GM19468 (cell line): ENCODE results near the gene PARP8.
"Not testable (repeated sequence)": the region's sequence is repeated elsewhere in the genome, so short reads cannot be mapped to it uniquely, and the experiment has no call there.

Experiments
- ATAC-seq: cut with Tn5 transposase; IDR thresholded peaks from one replicate; pipeline ENCODE4 v1.9.1; 2021; ENCODE audit warnings: mild to moderate bottlenecking, moderate library complexity, moderate number of reproducible peaks; ENCODE audit not compliant: unreplicated experiment; ENCODE audit errors: extremely low read depth

Gene PARP8

GRCh38 chr5:50766967-50767366, 100.5 kb downstream of the PARP8 start:
- ATAC-seq, result no peak

- ATAC-seq, result no peak
Measured at GRCh38 chr5:50767588-50767987, 101.2 kb downstream of the PARP8 start.

GRCh38 chr5:50768634-50769033, 102.2 kb downstream of the PARP8 start:
- no peak for ATAC-seq

GRCh38 chr5:50770441-50770840, 104.0 kb downstream of the PARP8 start:
- no peak for ATAC-seq

- ATAC-seq, result not testable (repeated sequence)
Measured at GRCh38 chr5:50774446-50775175, 108.2 kb downstream of the PARP8 start.

DNA sequence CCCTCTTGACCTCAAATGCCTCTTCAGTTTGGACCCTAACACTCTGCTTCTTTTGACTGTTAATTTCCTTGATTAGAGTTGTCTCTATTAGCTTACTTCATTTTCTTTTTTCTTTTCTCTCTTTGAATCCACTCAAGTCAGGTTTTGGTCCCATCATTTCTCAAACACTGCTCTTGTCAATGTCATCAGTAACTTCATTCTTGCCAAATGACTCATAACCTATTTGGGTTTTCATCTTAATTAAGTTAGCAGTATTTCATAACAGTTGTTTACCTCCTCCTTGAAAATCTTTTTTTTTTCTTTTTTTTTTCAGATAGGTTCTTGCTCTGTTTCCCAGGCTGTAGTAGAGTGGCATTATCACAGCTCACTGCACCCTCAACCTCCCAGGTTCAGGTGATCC, 119.6 kb downstream of the PARP8 start:
- ATAC-seq, result no peak

- no peak for ATAC-seq
Measured at GRCh38 chr5:50791813-50792212, 125.4 kb downstream of the PARP8 start.

DNA sequence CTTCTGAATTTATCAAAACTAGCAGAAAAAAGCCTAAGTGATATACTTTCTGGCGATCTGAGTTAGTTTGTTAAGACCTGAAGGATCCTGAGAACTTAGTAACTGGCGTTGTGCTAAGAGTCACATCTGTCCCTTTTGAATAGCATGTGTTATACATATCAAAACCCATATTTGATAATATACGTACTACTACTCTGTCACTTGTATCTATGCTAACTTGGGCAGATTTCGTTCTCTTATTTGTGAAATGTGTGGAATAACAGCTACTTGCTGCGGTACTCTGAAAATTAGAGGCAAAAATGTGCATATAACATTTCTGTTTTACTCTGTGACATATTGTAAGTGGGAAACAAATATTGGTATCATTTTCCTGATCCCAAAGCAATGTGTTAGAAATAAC, 126.4 kb downstream of the PARP8 start:
- ATAC-seq, result no peak

- no peak for ATAC-seq
Measured at GRCh38 chr5:50794812-50795211, 128.4 kb downstream of the PARP8 start.

DNA sequence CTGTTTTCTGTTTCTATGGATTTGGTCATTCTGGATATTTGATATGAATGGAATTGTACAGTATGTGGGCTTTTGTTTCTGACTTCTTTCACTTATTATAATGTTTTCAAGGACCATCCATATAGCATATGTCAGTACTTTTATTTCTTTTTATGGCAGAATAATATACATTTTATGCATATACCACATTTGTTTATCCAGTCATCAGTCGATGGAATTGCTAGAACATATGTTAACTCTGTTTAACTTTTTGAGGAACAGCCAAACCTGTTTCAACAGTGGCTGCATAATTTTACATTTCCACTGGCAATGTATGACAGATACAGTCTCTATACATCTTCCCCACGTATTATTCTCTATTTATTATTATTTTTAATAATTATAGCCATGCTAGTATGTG, 131.6 kb downstream of the PARP8 start:
- ATAC-seq, result no peak

GRCh38 chr5:50799596-50799995, 133.2 kb downstream of the PARP8 start:
- no peak for ATAC-seq

GRCh38 chr5:50800410-50800809, 134.0 kb downstream of the PARP8 start:
- ATAC-seq, result no peak

- no peak for ATAC-seq
Measured at GRCh38 chr5:50807661-50808060, 141.2 kb downstream of the PARP8 start.

DNA sequence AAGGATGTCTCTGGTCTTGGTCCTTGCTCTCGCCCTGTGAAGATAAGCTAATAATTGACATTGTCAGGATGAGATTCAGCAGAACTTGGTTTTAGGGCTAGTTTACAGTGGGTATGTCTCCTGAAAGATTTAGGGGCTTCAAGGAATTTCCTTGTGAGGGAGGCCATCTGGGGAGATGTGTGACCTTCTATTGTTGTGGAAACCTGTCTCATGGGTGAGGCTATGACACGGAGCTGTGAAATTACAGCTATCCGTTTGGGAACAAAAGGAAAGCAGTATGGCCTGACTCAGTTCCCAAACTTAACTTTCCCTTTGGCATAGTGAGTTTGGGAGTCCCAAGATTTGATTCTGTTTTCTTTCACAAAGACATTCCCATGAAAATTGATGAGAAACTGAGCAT, 142.0 kb downstream of the PARP8 start:
- ATAC-seq, result no peak

- not testable (repeated sequence) for ATAC-seq
Measured at GRCh38 chr5:50811746-50812145, 145.3 kb downstream of the PARP8 start.

DNA sequence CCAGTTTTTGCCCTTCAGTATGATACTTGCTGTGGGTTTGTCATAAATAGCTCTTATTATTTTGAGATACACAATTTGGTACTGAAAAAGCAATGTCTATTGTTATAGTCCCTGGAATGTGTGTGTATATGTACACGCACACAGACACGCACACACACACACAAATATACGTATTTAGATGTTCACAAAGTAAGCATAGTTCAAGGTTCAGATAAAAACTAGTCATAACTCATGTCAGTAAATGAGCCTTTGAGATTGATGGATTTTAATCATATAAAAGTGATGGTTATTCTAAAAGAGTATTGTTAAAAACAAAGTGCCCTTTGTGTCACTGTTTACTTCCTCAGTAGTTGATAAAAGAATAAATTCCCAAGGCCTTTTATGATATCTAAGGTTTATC, 147.3 kb downstream of the PARP8 start:
- no peak for ATAC-seq

DNA sequence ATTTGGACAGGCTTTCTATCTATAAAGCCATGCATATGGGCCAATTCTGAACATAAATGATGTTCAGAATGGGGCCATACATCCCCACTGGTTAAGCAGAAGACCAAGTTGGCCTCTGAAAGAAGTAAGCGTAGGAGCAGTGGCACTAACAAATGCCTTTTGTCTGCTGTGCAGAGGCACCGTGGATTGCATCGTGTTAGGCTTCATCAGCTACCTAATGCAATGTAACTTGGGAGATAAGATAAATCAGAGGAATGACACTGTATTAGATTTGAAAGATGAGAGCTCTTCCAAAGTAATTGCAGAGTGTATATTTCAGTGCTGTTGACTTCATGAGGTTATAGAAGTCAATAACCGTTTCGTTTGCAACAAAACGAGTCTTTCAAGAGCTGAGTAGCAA, 148.1 kb downstream of the PARP8 start:
- no peak for ATAC-seq

- ATAC-seq, result no peak
Measured at GRCh38 chr5:50822046-50822445, 155.6 kb downstream of the PARP8 start.

- ATAC-seq, result no peak
Measured at GRCh38 chr5:50822761-50823160, 156.3 kb downstream of the PARP8 start.

- ATAC-seq, result no peak
Measured at GRCh38 chr5:50823568-50823967, 157.1 kb downstream of the PARP8 start.

DNA sequence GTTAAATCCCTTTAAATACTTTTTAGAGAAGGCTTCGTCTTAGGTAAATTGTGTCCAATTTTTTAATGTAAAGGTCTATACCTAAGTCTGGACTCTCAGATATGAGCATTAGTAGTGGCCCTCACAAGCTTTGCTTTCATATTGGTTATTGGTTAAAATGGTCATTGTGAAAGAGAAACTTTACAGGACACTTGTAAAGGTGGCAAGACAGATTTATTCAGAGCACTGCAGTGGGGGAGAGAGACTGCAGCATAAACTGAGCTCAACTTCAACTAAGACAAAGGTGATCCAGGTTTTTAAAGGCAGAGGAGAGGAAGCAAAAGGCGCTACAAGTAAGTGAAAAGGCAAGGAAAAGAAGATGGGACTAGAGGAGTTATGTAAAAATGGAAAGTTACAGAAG, 157.7 kb downstream of the PARP8 start:
- no peak for ATAC-seq

- ATAC-seq, result no peak
Measured at GRCh38 chr5:50827516-50828247, 161.2 kb downstream of the PARP8 start.
